ENCODE results near the gene PLPP7.

GRCh38 chr9:131318231-131319085, 28.9 kb downstream of the PLPP7 start:
- TF ChIP-seq CTCF (IDR thresholded peaks at IDR 0.05) (no peak), POLR2AphosphoS5 (IDR thresholded peaks at IDR 0.05; ENCODE audit: insufficient read depth in 1 of 2, low read depth in 1 of 2) (no peak)
